22Rv1 (cell line): Measurements from ENCODE around the gene B9D1.

Experiments used
- H3K27ac ChIP-seq: fragments of 450-650 bp; 2 replicates; pipeline ENCODE4 v1.5.1; 2017
- ZFX ChIP-seq: fragments of 450-650 bp; IDR thresholded peaks from 2 replicates; pipeline ENCODE4 v1.6.1; 2017; ENCODE audit warnings: antibody characterized with exemption, borderline replicate concordance
- TF ChIP-seq, protein P1 (sequence below): fragments of 450-650 bp; IDR thresholded peaks from 2 replicates; pipeline ENCODE4 v1.5.1; 2017; ENCODE audit warnings: mild to moderate bottlenecking

The B9D1 gene

DNA sequence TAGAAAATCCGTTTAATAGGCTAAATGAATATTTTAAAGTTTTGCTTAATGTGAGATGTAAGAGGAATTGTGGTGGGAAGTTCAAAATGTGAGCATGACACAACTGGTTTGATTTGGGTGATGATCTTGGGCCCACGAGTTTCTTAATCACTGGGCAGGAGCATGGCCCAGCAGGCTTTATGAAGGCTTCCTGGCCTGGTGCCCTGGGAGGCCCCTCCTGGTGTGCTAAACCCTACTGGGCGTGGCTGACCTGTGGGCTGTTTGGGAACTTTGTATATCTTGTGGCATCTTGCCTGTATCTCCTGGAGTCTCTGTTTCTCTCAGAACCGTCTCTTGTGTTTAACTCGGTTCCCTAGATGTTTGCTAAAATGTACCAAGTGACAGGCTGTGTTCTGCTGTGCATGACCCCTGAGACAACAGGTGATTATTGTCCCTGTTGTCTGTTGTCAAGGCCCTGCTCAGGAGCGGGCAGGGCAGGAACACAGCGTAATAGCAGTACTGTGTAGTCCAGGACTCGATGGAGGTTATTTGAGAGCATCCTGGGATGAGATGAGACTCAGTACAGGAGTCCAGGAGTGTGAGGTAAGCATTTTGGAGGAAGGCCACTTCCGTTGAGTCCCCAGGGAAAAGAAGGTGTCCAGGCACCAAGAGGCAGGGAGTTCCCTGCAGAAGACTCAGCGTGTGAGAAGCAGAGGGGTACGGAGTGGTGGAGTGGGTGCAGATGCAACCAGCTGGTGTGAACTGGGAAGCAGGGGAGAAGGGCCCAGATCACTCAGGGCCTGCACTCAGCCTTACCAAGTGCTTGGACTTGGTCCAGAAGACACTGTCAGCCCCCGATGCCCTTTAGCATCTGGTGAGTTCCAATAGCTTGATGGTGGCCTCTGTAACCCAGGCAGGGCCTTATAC is 48.5 kb downstream of the B9D1 start:
- TF ChIP-seq ZFX = no peak
- TF ChIP-seq, protein P1, sequence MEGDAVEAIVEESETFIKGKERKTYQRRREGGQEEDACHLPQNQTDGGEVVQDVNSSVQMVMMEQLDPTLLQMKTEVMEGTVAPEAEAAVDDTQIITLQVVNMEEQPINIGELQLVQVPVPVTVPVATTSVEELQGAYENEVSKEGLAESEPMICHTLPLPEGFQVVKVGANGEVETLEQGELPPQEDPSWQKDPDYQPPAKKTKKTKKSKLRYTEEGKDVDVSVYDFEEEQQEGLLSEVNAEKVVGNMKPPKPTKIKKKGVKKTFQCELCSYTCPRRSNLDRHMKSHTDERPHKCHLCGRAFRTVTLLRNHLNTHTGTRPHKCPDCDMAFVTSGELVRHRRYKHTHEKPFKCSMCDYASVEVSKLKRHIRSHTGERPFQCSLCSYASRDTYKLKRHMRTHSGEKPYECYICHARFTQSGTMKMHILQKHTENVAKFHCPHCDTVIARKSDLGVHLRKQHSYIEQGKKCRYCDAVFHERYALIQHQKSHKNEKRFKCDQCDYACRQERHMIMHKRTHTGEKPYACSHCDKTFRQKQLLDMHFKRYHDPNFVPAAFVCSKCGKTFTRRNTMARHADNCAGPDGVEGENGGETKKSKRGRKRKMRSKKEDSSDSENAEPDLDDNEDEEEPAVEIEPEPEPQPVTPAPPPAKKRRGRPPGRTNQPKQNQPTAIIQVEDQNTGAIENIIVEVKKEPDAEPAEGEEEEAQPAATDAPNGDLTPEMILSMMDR = no peak
- H3K27ac ChIP-seq = no peak overlapping the region

DNA sequence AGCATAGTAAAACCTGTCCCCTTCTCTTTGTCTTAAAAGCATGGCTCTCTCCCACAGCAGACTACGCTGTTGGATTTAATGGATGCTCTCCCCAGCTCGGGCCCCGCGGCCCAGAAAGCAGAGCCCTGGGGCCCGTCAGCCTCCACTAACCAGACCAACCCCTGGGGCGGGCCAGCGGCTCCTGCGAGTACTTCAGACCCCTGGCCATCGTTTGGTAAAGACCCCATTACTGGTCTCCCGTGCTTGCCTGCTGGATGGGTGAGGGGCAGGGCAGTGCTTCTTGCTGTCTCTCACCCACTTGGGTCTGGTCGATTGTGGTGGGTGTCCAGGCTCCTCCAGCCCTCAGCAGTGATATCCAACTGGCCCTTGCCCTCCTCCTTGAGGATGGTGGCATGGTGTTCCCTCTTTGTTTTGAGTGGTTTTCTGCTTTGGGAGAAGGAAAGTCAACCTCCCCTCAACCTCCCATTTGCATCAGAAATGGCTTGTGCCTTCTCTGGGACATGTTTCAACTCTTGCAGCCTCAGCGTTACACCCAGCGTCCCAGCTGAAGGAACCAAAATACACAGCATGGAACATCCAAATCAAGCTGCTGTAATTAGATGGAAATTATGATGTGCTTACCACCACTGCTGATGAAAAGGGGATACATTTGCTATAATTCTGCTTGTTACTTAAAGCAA is 49.3 kb downstream of the B9D1 start:
- TF ChIP-seq ZFX = no peak
- TF ChIP-seq, protein P1 = no peak
- no peak overlapping the region for H3K27ac ChIP-seq

DNA sequence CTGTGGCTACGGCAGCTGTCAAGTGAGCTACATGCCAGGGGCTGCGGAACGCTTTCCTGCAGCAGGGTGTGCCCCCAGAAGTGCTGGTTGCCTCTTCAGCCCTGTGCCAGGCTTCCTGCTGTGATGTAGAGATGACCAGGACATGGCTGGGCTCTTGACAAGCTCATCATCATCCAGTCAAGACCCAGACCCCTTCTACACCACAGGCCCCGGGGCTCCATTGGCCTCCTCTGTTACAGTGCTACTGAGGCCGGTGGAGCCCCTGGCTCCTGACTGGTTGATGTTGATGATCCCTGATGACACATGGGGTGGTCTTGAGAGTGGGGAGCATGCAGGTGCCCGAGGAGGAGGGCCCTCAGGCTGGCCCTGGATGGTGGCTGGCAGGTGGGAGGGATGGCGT is 50.1 kb downstream of the B9D1 start:
- H3K27ac ChIP-seq = no peak overlapping the region

DNA sequence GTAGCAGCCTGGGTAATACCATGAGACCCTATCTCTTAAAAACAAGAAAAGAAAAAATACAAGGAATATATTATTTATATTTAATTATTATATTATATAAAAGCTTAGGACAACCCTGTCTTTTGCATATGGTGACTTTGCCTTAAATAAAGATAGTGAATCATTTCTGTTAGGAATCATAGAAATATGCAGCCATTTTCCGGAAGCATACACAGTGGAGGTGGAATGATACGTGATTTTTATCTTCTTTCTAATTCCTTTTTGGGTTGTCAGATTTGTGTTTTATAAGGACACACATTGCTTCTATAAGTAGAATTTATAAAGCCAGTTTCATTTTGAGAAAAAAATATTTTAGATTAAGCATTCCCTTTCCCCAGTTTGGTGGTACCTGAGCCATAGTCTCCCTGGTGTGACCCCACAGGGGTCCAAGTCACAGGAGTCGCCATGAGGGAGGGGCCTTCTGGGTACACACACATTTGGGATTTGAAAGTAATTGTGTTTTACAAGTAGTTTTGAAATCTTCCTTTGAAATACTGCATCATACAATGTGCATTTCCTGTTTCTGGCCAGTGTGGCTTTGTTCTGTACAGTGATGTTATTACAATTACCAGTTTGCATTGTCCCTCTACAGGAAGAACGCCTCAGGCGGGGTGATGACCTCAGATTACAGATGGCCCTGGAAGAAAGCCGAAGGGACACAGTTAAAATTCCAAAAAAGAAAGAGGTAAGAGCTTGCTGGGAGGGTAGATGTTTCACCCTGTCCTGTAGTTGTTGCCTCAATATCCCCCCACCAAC is 50.9 kb downstream of the B9D1 start:
- TF ChIP-seq, protein P1 = no peak
- no peak overlapping the region for H3K27ac ChIP-seq

More for the DNA sequence above, 50.1 kb downstream of the B9D1 start:
- no peak for TF ChIP-seq ZFX
- TF ChIP-seq, protein P1 = no peak

DNA sequence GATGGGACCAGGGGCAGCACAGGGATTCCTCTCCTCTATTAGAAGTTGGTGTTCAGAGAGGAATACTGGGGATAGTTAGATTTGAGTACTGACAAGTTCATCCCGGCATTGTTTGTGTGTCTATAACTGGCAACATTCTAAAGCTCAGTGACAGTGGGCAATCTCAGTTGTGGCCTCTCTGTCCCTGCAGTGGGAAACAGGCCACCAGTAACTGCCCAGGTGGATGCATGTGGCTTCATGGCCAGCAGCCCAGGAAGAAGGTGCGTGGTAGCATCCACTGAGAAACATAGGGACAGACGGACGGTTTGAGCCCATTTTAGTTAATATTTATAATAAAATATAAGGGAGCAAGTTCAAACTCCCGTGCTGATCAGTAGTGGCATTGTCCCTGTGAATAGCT is 51.5 kb downstream of the B9D1 start:
- TF ChIP-seq, protein P1 = no peak
- TF ChIP-seq ZFX = no peak
- no peak overlapping the region for H3K27ac ChIP-seq

DNA sequence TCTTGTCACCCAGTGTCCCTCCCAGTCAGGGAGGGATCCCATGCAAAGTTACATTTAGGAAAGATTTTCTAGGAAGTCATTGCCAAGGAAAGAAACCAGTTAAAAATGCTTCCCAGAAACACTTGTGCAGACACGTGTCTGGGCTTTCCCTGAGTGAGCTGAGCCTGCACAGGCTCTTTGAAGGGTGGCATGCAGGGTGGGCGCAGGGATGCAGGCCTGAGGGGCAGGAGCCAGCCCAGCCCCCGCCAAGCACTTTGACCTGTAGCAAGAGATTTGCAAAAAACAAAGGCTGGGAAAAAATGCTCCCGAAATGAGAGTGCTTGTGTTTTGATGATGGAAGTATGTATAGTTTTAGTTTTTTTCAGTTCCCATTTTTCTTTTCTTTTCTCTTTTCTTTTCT is 52.4 kb downstream of the B9D1 start:
- H3K27ac ChIP-seq = no peak overlapping the region
- TF ChIP-seq ZFX = no peak
- TF ChIP-seq, protein P1 = no peak
